ENCODE measurements around the gene RFNG.
A peak's percentile ranks its signal among the peaks of the same experiment; 100 is the strongest.

DNA sequence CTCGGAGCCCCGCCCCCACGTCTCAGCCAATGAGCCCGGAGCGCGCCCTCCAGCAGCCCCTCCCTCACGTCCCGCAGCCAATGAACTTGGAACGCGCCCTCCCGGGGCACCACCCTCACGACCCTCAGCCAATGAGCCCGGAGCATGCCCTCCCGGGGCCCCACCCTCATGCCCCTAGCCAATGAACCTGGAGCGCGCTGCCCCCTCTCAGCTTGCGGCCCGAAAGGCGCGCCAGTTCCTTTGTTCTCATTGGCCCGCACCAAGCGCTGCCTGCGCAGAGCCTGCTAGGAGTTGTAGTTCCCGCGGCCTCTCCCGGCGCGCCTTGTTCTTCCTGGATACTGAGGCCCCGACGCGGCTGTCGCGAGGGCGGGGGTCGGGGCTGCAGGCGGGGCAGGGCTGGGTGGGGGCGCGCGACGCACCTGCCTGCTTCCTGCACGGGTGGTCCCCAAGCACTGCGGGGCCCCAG lies 28.6 kb downstream of the RFNG start, which contains the start of gene LRRC45:
- TF ChIP-seq NBN (IDR thresholded peaks at IDR 0.05), result no peak
- no peak for TF ChIP-seq TCF12 (IDR thresholded peaks at IDR 0.05; ENCODE audit: low read depth, low read length)
- no peak for TF ChIP-seq EZH2 (IDR thresholded peaks at IDR 0.05; ENCODE audit: borderline replicate concordance, control insufficient read depth, low read depth, low read length)
- no peak for TF ChIP-seq SIN3A (IDR thresholded peaks at IDR 0.05; ENCODE audit: low read depth, low read length)
- no peak for TF ChIP-seq POLR2A (IDR thresholded peaks at IDR 0.05; ENCODE audit: low read depth, low read length)
- peak; percentile 72 for TF ChIP-seq RB1 (IDR thresholded peaks at IDR 0.05; ENCODE audit: borderline replicate concordance)
- TF ChIP-seq POLR2AphosphoS5 (IDR thresholded peaks at IDR 0.05; ENCODE audit: low read length), result no peak
- no peak for TF ChIP-seq POU2F2 (IDR thresholded peaks at IDR 0.05; ENCODE audit: borderline replicate concordance, low read depth, low read length)
- TF ChIP-seq FOXM1 (IDR thresholded peaks at IDR 0.05; ENCODE audit: low read depth, low read length), result no peak
- TF ChIP-seq RAD21 (IDR thresholded peaks at IDR 0.05; ENCODE audit: insufficient read depth, low read depth, low read length), result no peak
- TF ChIP-seq JUNB (IDR thresholded peaks at IDR 0.05), result no peak
